Activated T-cell treated with anti-CD3 and anti-CD28 coated beads, Interleukin-2, amount 50 U/mL, for 72 hours (primary cell): ENCODE results near the gene P4HTM. TPM values are rescaled to one million over a fixed set of nuclear protein-coding genes. Genes with fewer than 3 reads are reported as not detected.

Experiments used
- ATAC-seq, 2 donors: fragments of 150-1000 bp; cut with Tn5 transposase; replicated peaks in 1 of 2; 2 replicates each; pipeline ENCODE4 v1.10.0; 2021; ENCODE audit warnings: moderate library complexity in 2 of 2, mild to moderate bottlenecking in 1 of 2
- DNase-seq, 2 donors: peaks; one replicate each; pipeline ENCODE4 v3.0.0; 2021 to 2022; ENCODE audit warnings: mixed read lengths in 1 of 2
- H3K27ac Mint-ChIP-seq: one replicate; pipeline ENCODE4 v1.8.0; 2022; ENCODE audit warnings: mild to moderate bottlenecking, moderate library complexity, mixed read lengths
- H3K27me3 Mint-ChIP-seq: one replicate; pipeline ENCODE4 v1.8.0; 2022; ENCODE audit warnings: low read depth, mixed read lengths
- H3K36me3 Mint-ChIP-seq, 2 donors: one replicate each; pipeline ENCODE4 v1.8.0; 2022; ENCODE audit warnings: mixed read lengths in 2 of 2, mild to moderate bottlenecking in 1 of 2; ENCODE audit not compliant: insufficient read depth in 2 of 2
- H3K4me1 Mint-ChIP-seq: one replicate; pipeline ENCODE4 v1.8.0; 2022; ENCODE audit warnings: low read depth, mixed read lengths
- H3K4me3 Mint-ChIP-seq, 2 donors: one replicate each; pipeline ENCODE4 v1.8.0; 2022; ENCODE audit warnings: mild to moderate bottlenecking in 2 of 2, mixed read lengths in 2 of 2, moderate library complexity in 2 of 2
- H3K9me3 Mint-ChIP-seq, 2 donors: one replicate each; pipeline ENCODE4 v1.8.0; 2022; ENCODE audit warnings: mixed read lengths in 2 of 2
- total RNA-seq, 2 donors: library from RNA; stranded (reverse); gene quantifications; one replicate each; pipeline ENCODE4 v1.2.3, GENCODE V29; 2022

P4HTM gene
- total RNA-seq, 2 donors from 2014 or later: 42.0 to 45.7 TPM

GRCh38 chr3:48966367-48966766, 23.7 kb upstream of the P4HTM start:
- no peak overlapping the region for H3K27ac Mint-ChIP-seq
- H3K4me3 Mint-ChIP-seq: peak overlapping the region in 1 of 2 donors; percentile 43
- H3K36me3 Mint-ChIP-seq: peaks cover 2 to 34% of the 10 kb centered on the region in 2 donors
- DNase-seq (no peak), ATAC-seq (peak in 1 of 2 donors; percentile 15)
- no peaks in the 10 kb centered on the region for H3K9me3 Mint-ChIP-seq
- H3K27me3 Mint-ChIP-seq: no peaks in the 10 kb centered on the region
- peaks cover 15% of the 10 kb centered on the region for H3K4me1 Mint-ChIP-seq

GRCh38 chr3:48966876-48967361, 23.1 kb upstream of the P4HTM start:
- peaks cover 2 to 37% of the 10 kb centered on the region in 2 donors for H3K36me3 Mint-ChIP-seq
- H3K4me3 Mint-ChIP-seq: peak overlapping the region in 1 of 2 donors; percentile 43
- peaks cover 15% of the 10 kb centered on the region for H3K4me1 Mint-ChIP-seq
- DNase-seq (peak; percentile 12 to 52), ATAC-seq (peak in 1 of 2 donors; percentile 74)
- H3K27ac Mint-ChIP-seq: no peak overlapping the region
- H3K9me3 Mint-ChIP-seq: no peaks in the 10 kb centered on the region
- H3K27me3 Mint-ChIP-seq: no peaks in the 10 kb centered on the region

- H3K36me3 Mint-ChIP-seq: peaks cover 2 to 37% of the 10 kb centered on the region in 2 donors
- no peaks in the 10 kb centered on the region for H3K9me3 Mint-ChIP-seq
Measured at GRCh38 chr3:48970586-48970985, 19.5 kb upstream of the P4HTM start.

GRCh38 chr3:48974076-48974864, 15.8 kb upstream of the P4HTM start:
- no peaks in the 10 kb centered on the region for H3K4me1 Mint-ChIP-seq
- ATAC-seq (no peak), DNase-seq (no peak)
- H3K9me3 Mint-ChIP-seq: no peaks in the 10 kb centered on the region
- peaks cover 3 to 48% of the 10 kb centered on the region in 2 donors for H3K36me3 Mint-ChIP-seq
- H3K27ac Mint-ChIP-seq: no peak overlapping the region
- no peak overlapping the region for H3K4me3 Mint-ChIP-seq
- no peaks in the 10 kb centered on the region for H3K27me3 Mint-ChIP-seq

More at GRCh38 chr3:48970586-48970985, 19.5 kb upstream of the P4HTM start:
- Mint-ChIP-seq H3K4me3 (no peak overlapping the region), H3K4me1 (peaks cover 13% of the 10 kb centered on the region), H3K27ac (no peak overlapping the region), H3K27me3 (no peaks in the 10 kb centered on the region)
- ATAC-seq: no peak
- DNase-seq: no peak

- peak overlapping the region; percentile 20 for H3K27ac Mint-ChIP-seq
- ATAC-seq: no peak
- no peak overlapping the region for H3K4me3 Mint-ChIP-seq
- H3K36me3 Mint-ChIP-seq: peaks cover 4 to 31% of the 10 kb centered on the region in 2 donors
- DNase-seq: no peak
- H3K27me3 Mint-ChIP-seq: no peaks in the 10 kb centered on the region
- no peaks in the 10 kb centered on the region for H3K4me1 Mint-ChIP-seq
- H3K9me3 Mint-ChIP-seq: no peaks in the 10 kb centered on the region
Measured at GRCh38 chr3:48979451-48979850, 10.6 kb upstream of the P4HTM start.

- Mint-ChIP-seq H3K27me3 (no peaks in the 10 kb centered on the region), H3K9me3 (no peaks in the 10 kb centered on the region), H3K36me3 (peaks cover 4 to 29% of the 10 kb centered on the region in 2 donors), H3K27ac (no peak overlapping the region), H3K4me1 (no peaks in the 10 kb centered on the region), H3K4me3 (no peak overlapping the region)
- no peak for DNase-seq
- ATAC-seq: no peak
Measured at GRCh38 chr3:48980295-48980694, 9.7 kb upstream of the P4HTM start.

- H3K9me3 Mint-ChIP-seq: no peaks in the 10 kb centered on the region
- peaks cover 8% of the 10 kb centered on the region for H3K4me1 Mint-ChIP-seq
- no peak for DNase-seq
- H3K27me3 Mint-ChIP-seq: no peaks in the 10 kb centered on the region
- H3K27ac Mint-ChIP-seq: peak overlapping the region; percentile 45
- no peak overlapping the region for H3K4me3 Mint-ChIP-seq
- H3K36me3 Mint-ChIP-seq: peaks cover 4 to 21% of the 10 kb centered on the region in 2 donors
- no peak for ATAC-seq
Measured at GRCh38 chr3:48982016-48982415, 8.0 kb upstream of the P4HTM start.

GRCh38 chr3:48982686-48983085, 7.4 kb upstream of the P4HTM start:
- peaks cover 13% of the 10 kb centered on the region for H3K4me1 Mint-ChIP-seq
- ATAC-seq (no peak), DNase-seq (no peak)
- H3K36me3 Mint-ChIP-seq: peaks cover 4 to 21% of the 10 kb centered on the region in 2 donors
- H3K9me3 Mint-ChIP-seq: no peaks in the 10 kb centered on the region
- H3K27me3 Mint-ChIP-seq: no peaks in the 10 kb centered on the region
- H3K4me3 Mint-ChIP-seq: no peak overlapping the region
- no peak overlapping the region for H3K27ac Mint-ChIP-seq

- H3K27me3 Mint-ChIP-seq: no peaks in the 10 kb centered on the region
- no peak overlapping the region for H3K4me3 Mint-ChIP-seq
- peaks cover 17% of the 10 kb centered on the region for H3K4me1 Mint-ChIP-seq
- H3K36me3 Mint-ChIP-seq: peaks cover 4 to 17% of the 10 kb centered on the region in 2 donors
- no peak for DNase-seq
- no peak for ATAC-seq
- no peaks in the 10 kb centered on the region for H3K9me3 Mint-ChIP-seq
- H3K27ac Mint-ChIP-seq: peak overlapping the region; percentile 49
Measured at GRCh38 chr3:48983096-48983495, 6.9 kb upstream of the P4HTM start.

- Mint-ChIP-seq H3K27ac (peak overlapping the region; percentile 34), H3K36me3 (peaks cover 2 to 12% of the 10 kb centered on the region in 2 donors), H3K4me1 (peaks cover 31% of the 10 kb centered on the region)
Measured at GRCh38 chr3:48984663-48985062, 5.4 kb upstream of the P4HTM start.

GRCh38 chr3:48985831-48986376, 4.1 kb upstream of the P4HTM start:
- H3K27ac Mint-ChIP-seq: no peak overlapping the region
- DNase-seq: no peak
- H3K36me3 Mint-ChIP-seq: peaks cover 2 to 14% of the 10 kb centered on the region in 2 donors
- H3K4me1 Mint-ChIP-seq: peaks cover 31% of the 10 kb centered on the region
- no peaks in the 10 kb centered on the region for H3K9me3 Mint-ChIP-seq
- ATAC-seq: no peak
- no peaks in the 10 kb centered on the region for H3K27me3 Mint-ChIP-seq
- H3K4me3 Mint-ChIP-seq: no peak overlapping the region

More at GRCh38 chr3:48984663-48985062, 5.4 kb upstream of the P4HTM start:
- ATAC-seq: no peak
- Mint-ChIP-seq H3K9me3 (no peaks in the 10 kb centered on the region), H3K4me3 (no peak overlapping the region), H3K27me3 (no peaks in the 10 kb centered on the region)
- DNase-seq: no peak

- Mint-ChIP-seq H3K36me3 (peaks cover 0 to 6% of the 10 kb centered on the region in 2 donors), H3K27ac (peak overlapping the region; percentile 93)
- ATAC-seq: no peak
Measured at GRCh38 chr3:48989126-48989795, 780 bp upstream of the P4HTM start.

More at GRCh38 chr3:48989126-48989795, 780 bp upstream of the P4HTM start:
- Mint-ChIP-seq H3K9me3 (no peaks in the 10 kb centered on the region), H3K27me3 (no peaks in the 10 kb centered on the region), H3K4me3 (peak overlapping the region; percentile 93 to 96), H3K4me1 (peaks cover 56% of the 10 kb centered on the region)
- no peak for DNase-seq
